Measurements from ENCODE around the gene SRGAP1.

SRGAP1 gene

DNA sequence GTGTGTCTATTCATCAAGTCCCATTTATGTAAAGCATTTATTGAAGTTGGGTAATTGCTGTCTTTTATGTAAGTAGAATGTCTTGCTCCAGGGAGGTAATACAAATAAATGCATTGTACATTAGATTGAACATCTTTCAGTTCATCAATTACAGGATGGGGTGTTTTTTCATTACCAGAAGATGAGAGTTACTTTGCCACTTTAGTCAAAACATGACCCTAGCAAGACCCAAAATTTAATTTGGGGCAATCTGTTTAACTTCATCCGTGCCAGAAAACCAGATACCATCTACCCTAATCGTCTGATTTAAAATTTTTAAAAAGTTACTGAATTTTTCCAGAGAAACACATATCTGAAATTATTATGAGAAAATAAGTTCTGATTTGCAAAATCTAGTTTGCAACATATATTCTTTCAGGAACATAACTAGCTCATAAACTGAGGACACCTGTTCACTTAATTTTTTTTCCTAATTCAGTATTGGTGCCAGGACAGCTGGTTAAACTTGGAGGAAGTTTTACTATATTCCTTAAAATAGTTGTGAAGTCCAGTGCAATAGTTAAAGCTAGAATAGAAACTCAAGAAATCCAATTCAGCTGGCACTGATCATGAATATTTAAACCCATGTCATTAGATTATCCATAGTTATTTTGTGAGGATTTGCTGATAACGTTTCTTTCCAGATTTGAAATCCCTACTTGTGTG lies 114.5 kb downstream of the SRGAP1 start:
- H3K4me3 ChIP-seq (ENCODE audit: low read depth, low read length): no peak overlapping the region
- no peak for TF ChIP-seq CTCF (IDR thresholded peaks at IDR 0.05; ENCODE audit: insufficient read depth, low read depth, low read length, missing control alignments)
- DNase-seq (ENCODE audit: low read depth): no peak

- no peak for TF ChIP-seq CTCF (IDR thresholded peaks at IDR 0.05; ENCODE audit: insufficient read depth, low read depth, low read length, missing control alignments)
- no peak overlapping the region for H3K4me3 ChIP-seq (ENCODE audit: low read depth, low read length)
Observed at GRCh38 chr12:63961048-63961447, 116.5 kb downstream of the SRGAP1 start.

DNA sequence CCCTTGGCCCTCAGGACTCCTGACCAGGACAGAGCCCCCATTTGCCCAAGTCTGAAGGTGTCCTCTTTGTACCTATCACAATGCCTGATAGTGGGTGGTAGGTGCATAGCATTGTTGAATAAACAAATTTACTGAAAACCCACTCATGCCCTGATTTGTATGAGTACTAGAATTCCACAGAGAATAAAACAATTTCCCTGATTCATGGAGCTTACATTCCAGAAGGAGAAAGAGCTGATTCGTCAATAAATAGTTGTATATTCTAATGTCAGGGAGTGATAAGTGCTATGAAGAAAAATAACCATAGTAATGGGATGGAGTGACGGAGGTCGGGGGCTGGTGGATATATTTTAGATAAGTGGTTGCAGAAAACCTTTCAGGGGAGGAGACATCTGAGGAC lies 117.0 kb downstream of the SRGAP1 start:
- no peak for DNase-seq (ENCODE audit: low read depth)
- no peak for TF ChIP-seq CTCF (IDR thresholded peaks at IDR 0.05; ENCODE audit: insufficient read depth, low read depth, low read length, missing control alignments)
- no peak overlapping the region for H3K4me3 ChIP-seq (ENCODE audit: low read depth, low read length)

More at GRCh38 chr12:63961048-63961447, 116.5 kb downstream of the SRGAP1 start:
- no peak for DNase-seq (ENCODE audit: low read depth)

GRCh38 chr12:63963868-63964267 lies 119.4 kb downstream of the SRGAP1 start:
- TF ChIP-seq CTCF (IDR thresholded peaks at IDR 0.05; ENCODE audit: insufficient read depth, low read depth, low read length, missing control alignments): no peak
- DNase-seq (ENCODE audit: low read depth): no peak
- H3K4me3 ChIP-seq (ENCODE audit: low read depth, low read length): no peak overlapping the region

- H3K4me3 ChIP-seq (ENCODE audit: low read depth, low read length): no peak overlapping the region
- TF ChIP-seq CTCF (IDR thresholded peaks at IDR 0.05; ENCODE audit: insufficient read depth, low read depth, low read length, missing control alignments): no peak
- DNase-seq (ENCODE audit: low read depth): no peak
Observed at GRCh38 chr12:63964301-63964700, 119.8 kb downstream of the SRGAP1 start.

DNA sequence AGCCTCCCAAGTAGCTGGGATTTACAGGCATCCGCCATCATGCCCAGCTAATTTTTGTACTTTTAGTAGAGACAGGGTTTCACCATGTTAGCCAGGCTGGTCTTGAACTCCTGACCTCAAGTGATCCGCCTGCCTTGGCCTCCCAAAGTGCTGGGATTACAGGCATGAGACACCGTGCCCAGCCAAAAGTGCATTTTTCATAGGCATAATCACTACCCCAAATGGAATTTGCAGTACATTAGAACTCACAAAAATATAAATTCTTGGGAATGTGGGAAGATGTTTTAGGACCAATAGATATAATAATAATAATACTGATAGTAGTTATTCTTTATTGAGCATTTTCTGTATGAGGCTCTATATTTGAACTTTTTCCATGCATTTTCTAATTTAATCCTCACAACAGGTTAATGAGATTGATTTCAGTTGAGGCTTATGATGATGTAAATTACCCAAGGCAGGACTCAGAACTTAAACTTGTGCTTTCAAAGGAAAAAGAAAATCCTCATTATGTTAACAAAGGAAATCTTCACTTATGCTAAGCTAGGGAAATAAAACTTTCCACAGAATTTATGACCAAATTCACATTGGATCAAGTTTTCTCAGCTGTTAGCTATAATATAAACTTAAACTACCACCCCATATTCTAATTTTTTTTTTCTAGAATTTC lies 121.6 kb downstream of the SRGAP1 start:
- TF ChIP-seq CTCF (IDR thresholded peaks at IDR 0.05; ENCODE audit: insufficient read depth, low read depth, low read length, missing control alignments): no peak
- DNase-seq (ENCODE audit: low read depth): no peak
- no peak overlapping the region for H3K4me3 ChIP-seq (ENCODE audit: low read depth, low read length)
